Stimulated activated CD4-positive, alpha-beta T cell treated with anti-CD3 and anti-CD28 coated beads, Interleukin-4, amount 100 ng/mL, for 48 hours (primary cell): Measurements from ENCODE around the gene TNFRSF14.

Source experiments
- DNase-seq, 2 donors: peaks; one replicate each; pipeline ENCODE4 v3.0.0-alpha.2; 2020; ENCODE audit warnings: low read depth in 2 of 2

TNFRSF14 gene

GRCh38 chr1:2597441-2598328 is 41.5 kb downstream of the TNFRSF14 start:
- no peak for DNase-seq

GRCh38 chr1:2598329-2598931 is 42.3 kb downstream of the TNFRSF14 start:
- no peak for DNase-seq

DNA sequence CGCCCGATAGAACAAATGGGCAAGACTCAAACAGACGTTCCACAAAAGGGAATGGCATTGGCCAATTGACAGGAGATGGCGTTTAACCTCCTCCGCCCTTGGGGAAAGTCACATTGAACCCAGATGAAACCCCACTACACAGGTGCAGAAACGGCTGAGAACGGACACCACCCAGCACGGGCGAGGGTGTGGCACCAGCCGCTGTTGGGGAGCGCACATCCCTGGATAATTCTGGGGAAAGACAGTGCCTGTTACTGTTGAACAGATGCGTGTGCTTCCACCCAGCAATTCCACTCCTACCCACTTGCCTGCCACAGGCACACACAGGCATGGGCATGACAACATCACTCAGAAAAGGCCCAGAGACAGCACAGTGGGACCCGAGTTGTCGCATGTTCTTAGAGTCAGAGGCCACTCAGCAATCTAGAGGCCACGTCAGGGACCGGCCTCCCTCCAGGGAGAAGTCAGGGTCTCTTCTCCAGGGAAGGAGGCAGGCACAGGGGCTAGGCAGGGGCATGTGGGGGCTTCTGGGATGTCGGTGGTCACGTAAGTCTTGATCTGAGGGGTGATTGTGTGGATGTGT is 45.6 kb downstream of the TNFRSF14 start:
- no peak for DNase-seq

DNA sequence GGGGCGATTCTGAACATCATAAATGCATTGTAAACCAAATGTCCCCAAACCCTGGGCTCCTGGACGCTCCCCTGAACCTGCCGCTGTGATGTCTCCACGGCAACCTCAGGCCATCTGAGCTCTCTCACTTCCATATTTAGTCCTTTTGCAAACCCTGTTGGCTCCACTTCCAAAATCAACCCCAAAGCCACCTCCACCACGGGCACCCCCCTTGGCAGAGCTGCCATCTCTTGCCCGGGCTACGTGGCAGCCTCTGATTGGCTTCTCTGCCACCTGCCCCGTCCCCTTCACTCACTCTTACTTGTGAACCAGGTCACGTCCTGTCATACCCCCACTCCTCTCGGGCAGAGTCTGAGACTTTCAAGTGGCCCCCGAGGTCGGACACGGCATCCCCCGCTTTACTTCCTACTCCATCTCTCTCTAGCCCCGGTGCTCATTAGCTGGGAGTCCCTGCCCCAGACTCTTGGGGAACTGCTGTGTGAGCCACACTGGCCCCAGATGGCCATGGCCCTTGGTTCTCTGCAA is 46.2 kb downstream of the TNFRSF14 start:
- no peak for DNase-seq

DNA sequence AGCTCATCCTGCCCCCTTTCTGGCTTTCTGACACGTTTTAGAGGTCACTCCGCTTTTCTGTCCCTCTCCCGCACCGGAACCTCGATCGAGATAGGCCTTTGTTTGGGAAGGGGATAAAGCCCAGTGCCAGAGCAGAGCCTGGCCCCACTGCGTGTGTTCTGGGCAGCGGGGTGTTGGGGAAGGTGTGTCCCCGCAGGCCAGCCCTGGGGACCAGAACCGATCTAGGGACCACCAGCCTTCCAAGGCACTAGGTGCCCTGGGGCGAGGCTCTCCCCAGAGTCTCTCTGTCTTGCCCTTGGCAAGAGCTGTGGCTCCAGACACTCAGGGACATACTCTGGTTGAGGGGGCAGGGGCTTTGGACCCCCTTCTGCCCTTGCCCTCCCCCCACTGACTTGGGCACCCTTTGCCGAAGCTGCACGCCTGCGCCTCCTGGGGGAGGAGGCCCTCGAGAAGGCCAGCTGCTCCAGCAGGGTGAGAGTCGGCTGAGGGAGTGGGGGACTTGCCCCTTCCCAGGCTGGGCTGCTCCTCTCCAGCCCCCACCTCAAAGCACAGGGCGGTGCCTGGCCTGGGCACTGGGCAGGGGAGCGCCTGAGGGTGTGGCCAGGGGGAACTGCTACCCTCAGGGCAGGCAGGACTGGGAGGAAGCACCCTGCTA is 46.8 kb downstream of the TNFRSF14 start:
- no peak for DNase-seq

GRCh38 chr1:2603521-2604155 is 47.5 kb downstream of the TNFRSF14 start:
- no peak for DNase-seq

- DNase-seq: no peak
Measured at GRCh38 chr1:2604156-2604843, 48.1 kb downstream of the TNFRSF14 start.

DNA sequence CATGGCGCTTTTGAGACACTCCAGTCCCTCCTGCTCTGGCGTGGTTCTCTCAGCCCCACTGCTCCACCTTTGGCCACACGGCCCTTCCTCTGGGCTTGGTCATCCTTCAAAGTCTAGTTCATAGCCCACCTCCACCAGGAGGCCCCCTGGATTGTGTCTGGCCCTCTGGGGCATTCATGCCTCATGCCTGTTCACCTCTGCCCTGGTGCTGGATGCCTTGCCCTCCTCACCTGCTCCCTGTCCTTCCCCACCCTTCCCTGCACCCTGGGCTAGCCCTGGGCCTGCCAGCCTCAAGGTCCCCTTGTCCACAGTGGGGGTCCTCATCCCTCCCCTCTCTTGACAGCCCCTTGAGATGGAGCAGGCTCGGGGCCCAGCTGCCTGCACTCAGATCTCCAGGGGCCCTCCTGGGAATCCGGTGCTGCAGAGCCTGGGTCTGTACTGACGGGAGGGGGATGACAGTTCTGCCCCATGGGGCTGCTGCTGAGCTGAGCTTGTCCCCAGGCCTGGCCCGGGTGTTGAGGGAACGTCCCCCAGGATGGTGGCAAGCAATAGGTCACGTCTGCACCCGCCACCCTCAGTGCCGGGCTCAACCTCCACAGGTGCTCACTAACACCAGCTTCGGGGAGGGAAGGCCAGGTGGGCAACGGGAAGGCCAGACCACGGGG is 48.8 kb downstream of the TNFRSF14 start:
- DNase-seq: no peak

DNA sequence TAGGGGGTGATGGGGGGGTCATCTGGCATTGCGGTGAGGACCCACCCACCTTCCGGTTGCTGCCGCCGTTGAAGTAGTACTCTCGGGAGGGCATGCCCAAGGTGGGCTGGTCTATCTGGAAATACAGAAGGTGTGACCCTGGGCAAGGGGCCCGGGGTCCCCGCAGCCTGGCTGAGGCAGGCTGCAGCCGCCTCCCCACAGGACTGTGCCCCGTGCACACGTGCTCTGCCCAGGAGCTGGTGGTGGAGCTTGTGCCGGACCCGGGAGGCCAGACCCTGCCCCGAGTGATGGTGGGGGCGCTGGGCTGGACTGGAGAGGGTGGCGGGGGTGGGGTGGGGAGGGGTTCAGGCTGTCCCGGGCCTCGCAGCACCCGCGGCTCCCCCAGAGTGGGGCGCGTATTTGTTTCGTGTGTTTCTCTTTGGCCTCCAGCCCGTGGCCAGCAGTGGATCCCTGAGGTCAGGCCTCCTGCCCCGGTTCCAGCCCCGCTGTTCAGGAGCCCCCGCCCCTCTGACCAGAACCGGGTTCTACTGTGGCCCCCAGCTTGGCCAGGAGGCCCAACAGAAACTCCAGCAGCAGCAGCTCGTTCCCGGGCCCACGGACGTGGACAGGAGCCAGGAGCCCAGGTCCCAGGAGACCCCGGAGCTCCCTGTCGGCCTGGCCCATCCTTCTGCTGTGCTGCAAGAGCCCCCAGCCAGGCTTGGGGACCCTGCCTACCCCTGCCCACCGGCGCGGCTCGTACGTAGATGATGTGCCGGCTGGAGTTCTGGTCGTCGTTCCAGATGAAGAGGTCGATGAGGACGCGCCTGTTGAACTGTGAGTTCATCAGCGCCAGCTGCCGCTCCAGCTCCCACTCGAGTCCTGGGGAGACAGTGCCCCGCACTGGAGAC is 49.6 kb downstream of the TNFRSF14 start:
- DNase-seq: no peak

GRCh38 chr1:2606396-2606880 is 50.3 kb downstream of the TNFRSF14 start:
- no peak for DNase-seq

DNA sequence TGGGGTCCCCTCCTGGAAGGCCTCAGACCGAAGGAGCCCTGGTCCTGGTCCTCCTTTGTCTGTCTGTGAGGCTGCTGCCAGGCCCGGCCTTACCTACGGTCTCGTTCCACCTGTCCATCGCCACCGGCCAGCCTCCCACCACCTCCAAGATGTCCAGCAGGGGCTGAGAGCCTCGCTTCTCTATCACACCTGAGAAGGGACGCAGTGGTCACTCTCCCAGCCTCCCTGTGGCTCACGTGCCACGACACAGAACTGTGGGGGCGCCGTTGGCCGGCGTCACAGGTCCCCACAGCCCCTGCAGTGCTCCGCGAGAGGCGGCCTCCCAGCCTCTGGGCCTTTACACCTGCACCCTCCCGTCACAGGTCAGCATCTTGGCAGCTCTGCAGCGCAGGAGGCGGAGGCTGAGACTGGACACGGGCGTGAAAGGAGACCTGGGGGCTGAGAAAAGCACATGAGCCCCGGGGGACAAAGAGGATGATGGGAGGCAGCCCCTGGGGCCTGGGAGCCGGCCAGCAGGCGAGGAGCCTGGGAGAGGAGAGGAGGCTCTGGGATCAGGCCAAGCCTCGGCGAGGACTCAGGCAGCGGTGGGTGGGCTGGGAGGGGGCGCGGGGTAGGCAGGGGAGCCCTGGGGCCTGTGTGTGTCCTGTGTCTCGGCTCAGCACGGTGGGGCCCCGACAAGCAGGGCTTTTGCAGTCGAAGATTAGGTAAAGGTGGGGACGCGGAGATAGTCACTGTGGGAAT is 50.9 kb downstream of the TNFRSF14 start:
- no peak for DNase-seq

DNA sequence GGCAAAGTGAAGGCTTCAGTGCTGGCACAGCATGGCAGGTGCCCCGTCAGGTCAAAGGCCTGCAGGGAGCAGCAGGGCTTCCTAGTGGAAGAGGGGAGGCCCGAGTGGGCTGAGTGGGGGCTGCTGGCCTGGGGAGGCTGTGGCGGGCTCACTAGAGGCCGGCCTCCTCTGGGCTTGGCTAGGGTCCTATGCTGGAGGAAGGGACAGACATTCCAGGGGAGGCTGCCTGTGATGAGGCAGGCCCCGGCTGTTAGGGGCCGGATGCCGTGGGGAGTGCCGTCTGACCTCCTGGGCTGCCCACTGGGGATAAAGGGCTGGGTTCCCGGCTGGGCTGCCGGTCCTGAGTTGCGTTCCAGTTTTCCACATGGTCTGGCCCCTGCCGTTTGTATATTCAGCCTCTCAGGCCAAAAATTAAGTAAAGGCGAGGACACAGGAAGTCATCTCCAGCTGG is 51.5 kb downstream of the TNFRSF14 start:
- no peak for DNase-seq

DNA sequence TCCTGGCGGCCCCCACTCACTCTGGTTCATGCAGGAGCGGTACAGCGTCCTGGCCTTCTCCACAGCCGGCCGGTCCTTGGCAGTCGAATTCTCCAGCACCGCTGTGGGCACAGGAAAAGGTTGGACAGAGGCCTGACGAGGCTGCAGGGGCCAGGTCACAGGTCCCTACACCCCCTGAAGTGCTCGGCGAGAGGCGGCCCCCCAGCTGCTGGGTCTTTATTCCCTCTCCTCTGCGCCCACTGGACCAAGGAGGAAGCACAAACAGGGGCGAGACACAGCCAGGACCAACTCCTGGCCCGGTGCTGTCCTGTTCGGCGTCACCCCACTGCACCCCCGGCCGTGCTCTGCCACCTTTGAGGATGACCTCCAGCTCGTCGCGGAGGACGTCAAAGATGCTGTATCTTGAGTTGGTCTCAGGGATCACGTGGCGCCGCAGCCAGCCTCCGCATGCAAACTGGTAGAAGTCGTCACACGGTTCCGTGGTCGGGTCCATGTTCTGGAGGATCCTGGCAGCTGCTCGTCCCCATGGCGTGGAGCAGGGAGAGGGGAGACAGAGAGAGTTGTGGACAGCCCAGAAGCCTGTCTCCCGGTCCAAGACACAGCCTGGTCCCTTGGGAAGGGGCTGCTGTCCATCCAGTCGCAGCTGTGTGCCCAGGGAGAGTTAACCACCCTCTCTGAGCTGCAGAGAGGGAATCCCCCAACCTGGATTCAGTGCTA is 53.3 kb downstream of the TNFRSF14 start:
- DNase-seq: no peak

- DNase-seq: no peak
Measured at GRCh38 chr1:2610036-2610959, 54.1 kb downstream of the TNFRSF14 start.

DNA sequence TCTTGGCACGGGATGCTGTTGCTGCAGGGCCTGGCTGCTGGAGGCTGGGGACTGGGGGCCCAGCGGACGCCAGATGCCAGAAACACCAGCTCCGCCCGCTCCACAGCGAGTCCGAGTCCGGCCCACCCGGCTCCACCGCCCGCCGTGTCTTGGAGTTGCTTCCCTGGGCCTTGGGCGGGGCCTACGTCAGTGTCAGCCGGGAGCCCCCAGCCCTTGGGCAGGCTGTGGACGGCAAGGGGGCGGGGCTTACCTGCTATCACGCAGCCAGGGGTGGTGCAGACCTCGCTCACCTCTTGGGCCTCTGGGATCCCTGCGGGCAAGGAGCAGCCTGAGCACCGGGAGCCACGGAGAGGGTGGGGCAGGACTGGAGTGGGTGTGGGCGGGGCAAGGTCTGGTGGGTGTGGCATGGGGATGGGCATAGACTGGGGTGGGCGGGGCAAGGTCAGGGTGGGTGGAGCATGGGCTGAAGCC is 54.9 kb downstream of the TNFRSF14 start:
- DNase-seq: peak in 1 of 2 donors; percentile 51

GRCh38 chr1:2611621-2612437 is 55.7 kb downstream of the TNFRSF14 start:
- no peak for DNase-seq
